NOMO-1 (cell line): ENCODE data around the gene PLS3.

Source experiments
- DNase-seq, 2 experiments: peaks; one replicate each; lab custom pipeline; 2025; ENCODE audit not compliant: unreplicated experiment in 2 of 2; lab: John Stamatoyannopoulos, UW

Gene PLS3

GRCh38 chrX:115564243-115564642, 3.3 kb downstream of the PLS3 start:
- no peak for DNase-seq

- no peak for DNase-seq
These were observed 4.9 kb downstream of the PLS3 start for GRCh38 chrX:115565888-115566287.

DNA sequence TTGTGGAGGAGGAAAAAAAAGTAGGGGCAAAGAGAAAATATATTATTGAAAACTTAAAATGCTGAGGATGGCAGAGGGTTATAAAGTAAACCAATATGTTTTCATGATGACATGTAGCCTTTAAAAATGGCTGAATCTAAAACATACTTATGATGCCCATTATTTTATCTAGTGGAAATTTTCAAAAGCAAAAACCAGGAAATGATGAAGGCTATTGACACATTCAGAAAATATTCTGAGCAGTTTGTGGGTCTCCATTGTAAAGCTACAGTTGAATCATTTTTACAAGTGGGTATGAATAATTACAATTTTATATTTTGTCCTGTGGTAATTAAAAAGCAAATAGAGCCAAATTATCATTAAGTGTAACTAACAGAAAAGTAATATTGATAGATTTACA, 10.7 kb downstream of the PLS3 start:
- DNase-seq = no peak

DNA sequence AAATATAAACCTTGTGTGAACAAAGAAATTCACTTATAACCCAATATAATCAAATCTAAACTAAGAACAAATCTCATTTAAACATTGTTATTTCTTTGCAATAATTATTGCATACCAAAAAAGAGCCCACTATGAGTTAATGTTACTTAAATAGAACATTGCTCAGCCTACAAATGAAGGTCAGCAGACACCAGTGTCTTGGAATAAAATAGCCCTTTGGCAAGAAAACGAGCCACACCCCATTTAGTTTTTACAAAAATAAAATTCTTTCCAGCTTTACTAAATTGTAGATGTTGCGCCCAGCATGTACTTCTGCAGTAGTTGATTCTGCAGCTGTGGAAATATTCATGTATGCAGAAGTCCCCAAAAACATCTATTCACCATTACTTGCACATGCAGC, 12.2 kb downstream of the PLS3 start:
- no peak for DNase-seq

DNA sequence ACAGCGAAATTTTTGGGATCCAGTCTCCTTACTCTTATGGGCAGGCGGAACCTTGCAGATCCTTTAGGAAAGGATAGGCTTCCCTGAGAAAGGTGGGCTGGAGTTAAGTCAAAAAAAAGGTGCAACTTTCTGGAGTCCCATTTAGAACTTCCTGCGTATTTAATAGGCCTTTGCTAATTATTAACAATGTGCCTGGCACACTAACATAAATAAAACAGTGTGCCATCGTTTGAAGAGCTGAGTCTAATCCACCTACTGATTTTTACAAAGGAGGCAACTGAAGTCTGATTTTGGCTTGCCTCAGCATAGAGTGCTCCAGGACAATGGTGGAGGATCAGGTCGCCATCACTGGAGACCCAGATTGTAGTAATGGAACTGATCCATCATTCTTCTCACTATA, 15.7 kb downstream of the PLS3 start:
- no peak for DNase-seq

- no peak for DNase-seq
These were observed 18.4 kb downstream of the PLS3 start for GRCh38 chrX:115579327-115579726.

- DNase-seq = no peak
These were observed 18.9 kb downstream of the PLS3 start for GRCh38 chrX:115579786-115580294.

- DNase-seq = no peak
These were observed 21.0 kb downstream of the PLS3 start for GRCh38 chrX:115581759-115582615.

DNA sequence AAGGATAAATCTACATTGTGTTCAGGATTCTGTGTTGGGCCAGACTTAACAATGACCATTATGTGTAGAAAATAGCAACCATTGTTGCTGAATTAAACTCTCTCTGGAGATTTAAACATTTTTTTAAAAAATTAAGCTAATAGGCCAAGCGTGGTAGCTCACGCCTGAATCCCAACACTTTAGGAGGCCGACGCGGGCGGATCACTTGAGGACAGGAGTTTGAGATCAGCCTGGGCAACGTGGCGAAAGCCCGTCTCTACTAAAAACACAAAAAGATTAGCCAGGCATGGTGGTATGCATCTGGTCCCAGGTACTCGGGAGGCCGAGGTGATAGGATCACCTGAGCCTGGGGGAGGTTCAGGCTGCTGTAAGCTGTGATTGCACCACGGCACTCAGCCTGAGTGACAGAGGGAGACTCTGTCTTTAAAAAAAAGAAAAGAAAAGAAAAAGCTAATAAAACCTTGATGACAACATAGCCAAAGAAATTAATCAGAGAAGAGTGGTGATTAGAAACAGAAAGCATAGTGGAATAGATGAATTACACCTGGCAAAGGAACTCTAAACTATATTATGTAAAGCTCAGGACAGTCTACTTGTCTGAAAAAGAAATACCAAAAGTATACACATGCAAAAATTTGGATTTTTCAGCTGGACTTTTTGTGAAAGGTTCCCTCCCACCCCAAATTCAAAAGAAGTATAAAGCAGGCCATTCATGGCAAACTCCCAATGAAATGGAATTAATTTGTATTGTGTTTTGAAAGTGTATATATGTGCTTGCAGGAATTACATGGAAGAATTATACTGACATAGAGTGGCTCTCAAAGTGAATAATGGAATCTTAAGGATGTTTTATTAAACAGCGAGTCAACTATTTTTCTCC, 21.9 kb downstream of the PLS3 start:
- DNase-seq = no peak

DNA sequence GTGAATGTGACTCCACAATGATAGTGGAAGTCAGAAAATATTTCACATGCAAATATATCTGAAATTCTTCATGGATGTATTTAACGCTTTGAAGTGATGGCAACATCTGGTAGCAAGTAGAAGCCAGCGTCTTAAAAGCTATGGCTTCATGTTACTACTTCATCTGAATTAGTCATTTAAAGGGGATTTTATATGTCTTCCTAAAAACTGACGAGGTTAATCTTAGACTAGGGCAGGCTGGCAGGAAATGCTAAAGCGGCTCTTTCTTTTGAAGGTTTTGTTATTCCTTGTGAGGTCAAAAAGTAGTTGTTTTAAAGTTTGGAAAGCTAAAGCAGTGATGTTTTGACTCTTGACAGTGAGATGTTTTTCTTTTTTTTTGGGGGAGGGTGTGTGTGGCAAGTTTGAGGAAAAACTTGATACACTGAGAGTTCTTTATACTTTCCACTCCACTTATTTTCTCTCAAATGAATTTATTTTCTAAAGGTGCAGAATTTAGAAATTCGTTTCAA, 22.6 kb downstream of the PLS3 start:
- no peak for DNase-seq

- DNase-seq = no peak
These were observed 23.7 kb downstream of the PLS3 start for GRCh38 chrX:115584696-115585095.

DNA sequence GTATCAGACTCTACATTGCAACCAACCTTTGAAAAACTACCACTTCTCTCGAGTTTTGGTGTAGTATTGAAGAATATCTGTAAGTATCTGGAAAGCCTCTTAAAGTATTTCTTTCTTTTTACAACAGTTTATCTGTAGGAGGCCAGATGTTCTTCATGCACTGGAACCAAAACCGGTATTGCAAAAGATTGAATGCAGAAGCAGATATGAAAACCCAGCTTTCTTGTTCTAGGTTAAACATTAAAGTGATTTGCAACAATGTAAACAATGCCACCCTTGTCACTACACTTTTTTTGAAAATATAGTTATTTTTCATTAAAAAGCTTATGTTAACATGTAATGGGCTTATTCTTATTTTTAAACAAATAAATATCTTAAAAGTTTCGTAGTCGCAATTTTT, 27.2 kb downstream of the PLS3 start:
- DNase-seq = no peak

DNA sequence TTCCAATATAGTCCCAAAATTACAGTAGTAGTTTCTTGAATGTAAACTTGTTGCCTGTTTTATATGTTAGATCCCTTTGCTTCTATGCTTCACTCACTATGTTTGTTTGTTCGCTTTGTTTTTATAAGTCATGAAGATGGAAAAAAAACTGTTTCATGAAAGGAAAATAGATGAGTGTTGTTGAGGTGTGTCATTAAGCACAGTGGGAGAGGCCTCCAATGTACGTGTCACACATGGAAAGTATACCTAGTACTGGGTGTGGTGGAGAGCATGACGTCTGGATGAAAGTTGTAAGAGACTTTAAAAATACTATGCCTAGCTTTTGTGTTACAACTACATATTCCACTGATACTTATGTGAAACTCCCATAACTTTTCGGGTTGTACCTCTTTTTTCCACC, 28.4 kb downstream of the PLS3 start:
- no peak for DNase-seq

DNA sequence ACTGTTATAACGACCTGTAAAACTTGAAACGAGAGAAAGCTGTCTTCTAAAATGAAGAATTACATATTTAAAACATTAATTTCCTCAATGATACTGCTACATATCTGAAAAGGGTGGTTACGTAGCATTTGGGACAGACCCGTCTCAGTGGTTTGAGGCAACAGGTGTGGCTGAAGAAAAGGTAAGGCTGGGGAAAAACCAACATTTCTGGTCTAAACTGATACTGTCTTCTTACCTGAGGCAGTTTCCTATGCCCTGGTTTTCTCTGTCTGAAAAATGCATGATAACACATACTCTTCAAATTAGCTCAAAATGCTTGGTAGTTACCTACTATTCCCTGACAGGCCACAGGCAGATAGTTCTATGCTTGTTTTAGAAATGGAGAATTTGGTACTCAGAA, 30.4 kb downstream of the PLS3 start:
- no peak for DNase-seq

GRCh38 chrX:115591856-115592842, 31.2 kb downstream of the PLS3 start:
- DNase-seq = no peak

GRCh38 chrX:115592997-115593734, 32.2 kb downstream of the PLS3 start:
- DNase-seq = no peak

DNA sequence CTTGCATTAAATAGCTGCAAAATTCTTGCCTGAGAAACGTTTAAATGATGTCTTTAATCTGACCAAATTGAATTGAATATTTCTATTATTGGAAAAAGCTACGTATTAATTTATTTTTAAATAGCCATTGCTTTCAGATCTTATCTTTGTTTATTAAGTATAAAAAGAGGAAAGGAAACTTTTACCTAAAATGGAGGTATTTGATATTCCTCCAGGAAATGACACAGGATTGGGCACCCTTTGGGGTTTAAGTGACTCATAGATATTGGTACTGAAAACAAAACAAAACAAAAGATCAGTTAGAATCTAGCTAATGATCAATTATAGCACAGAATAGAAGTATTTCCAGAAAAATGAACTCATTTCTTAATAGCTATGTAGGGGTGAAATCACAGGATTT, 34.1 kb downstream of the PLS3 start:
- DNase-seq = no peak

DNA sequence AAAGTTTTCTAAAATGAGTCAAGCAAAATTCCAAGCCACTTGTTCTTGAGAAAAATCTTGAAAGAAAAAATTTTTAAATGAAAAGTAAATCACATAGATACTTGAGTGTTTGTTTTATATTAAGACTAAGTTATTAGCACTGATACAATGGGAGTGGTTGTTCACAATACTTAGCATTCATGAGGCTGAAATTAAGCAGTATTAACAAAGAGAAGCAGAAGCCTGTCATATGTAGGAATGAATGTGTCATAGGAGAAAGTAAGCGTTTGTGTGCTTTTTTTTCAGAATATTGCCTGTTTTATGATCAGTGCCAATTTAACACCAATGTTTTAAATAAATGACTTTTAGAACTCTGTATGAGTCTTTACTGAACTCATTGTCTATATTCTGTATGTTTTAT, 37.6 kb downstream of the PLS3 start:
- no peak for DNase-seq

DNA sequence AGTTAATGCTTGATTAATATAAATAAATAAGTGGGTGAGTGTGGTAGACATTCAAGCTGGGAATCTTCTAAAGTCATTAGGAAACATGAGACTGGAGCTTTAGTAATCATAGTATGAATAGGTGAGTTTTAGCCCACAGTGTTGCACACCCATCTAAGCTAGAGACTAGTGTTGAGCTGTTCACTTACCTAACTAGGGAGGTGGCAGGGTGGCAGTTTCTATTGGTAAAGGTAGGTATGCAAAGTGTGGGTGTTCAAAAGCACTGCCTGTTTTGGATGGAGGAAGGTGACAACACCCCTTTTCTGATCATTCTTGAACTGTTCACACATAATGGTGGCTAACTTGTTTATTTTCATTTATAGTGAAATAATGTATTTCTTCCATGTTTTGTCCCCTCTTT, 41.3 kb downstream of the PLS3 start:
- no peak for DNase-seq
